M059J (cell line): ENCODE measurements around the gene S100G. TPM values are rescaled to one million over a fixed set of nuclear protein-coding genes. Genes with fewer than 3 reads are reported as not detected.
A peak's percentile ranks its signal among the peaks of the same experiment; 100 is the strongest.

ENCODE experiments used
- DNase-seq: peaks from one replicate; pipeline ENCODE4 v3.0.0-alpha.2; 2012; ENCODE audit warnings: low read depth
- total RNA-seq: library from RNA; depleted of rRNA; stranded (reverse); fragments of >200 nt; shearing (Covaris generic); gene quantifications from 2 replicates; pipeline ENCODE4 v1.2.3, GENCODE V29; 2014

The S100G gene
- total RNA-seq, 1 experiment from 2014 or later, result not detected

DNA sequence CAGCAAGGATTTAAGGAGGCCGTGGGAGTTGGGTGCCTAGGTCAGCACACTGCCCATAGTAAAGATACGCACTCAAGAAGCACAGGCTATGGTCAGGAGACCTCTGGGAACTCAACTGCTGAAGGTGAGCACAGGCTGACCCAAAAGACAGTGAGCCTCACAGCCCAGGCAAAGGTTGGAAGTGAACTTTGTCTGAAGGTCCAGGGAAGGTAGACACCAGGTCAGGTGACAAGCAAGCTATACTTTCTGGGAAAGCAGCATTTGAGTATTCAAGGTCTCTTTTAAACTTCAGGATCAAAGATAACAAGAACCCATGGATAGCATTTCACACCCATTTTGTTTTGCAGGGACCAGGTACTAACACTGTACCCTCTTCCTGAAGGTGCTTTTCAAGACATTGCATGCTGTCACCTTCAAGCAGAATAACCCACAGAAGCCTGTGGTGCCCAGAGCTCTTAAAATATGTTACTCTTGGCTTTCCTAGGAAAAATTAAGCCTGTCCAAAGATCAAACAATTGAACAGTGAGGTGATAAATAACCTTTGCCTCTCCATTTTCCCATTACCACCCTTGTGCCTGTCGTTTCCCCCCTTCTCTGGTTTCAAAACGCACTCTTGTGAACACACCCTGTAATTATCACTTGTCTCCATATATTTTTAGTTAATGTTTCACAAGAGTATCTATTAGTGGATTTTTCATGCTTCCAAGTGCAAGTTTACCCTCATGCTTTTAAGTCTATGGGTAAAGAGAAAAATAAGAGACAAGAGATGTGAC lies 3.4 kb upstream of the S100G start:
- DNase-seq, result no peak

DNA sequence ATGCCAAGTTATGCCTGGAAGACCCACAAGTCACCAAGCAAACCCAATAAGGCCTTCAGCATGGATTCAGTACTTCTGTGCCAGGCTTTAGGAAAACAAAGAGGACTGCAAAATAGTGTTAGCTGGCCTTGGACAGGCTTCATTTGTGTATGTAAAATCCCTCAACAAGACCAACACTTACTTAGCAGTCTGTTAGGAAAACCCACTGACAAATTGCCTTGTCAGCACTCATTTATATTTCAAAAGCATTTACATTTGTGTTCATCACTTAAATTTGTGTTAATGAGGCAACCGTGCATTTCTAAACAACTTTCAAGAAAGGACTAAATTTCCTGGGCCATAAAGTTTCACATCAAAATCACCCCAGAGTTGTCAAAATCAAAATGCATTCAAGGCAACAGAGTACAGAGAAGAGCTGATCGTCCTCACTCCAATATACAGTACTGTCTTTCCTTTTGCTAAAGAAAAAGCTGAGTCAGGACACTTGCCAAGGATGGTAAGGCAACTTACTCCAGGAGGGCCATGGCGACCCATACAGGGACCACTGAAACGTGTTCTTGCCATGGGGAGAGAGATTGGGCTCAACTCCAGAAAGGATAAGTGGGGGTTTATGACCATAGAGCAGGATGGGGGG lies 1.6 kb downstream of the S100G start:
- DNase-seq, result no peak

DNA sequence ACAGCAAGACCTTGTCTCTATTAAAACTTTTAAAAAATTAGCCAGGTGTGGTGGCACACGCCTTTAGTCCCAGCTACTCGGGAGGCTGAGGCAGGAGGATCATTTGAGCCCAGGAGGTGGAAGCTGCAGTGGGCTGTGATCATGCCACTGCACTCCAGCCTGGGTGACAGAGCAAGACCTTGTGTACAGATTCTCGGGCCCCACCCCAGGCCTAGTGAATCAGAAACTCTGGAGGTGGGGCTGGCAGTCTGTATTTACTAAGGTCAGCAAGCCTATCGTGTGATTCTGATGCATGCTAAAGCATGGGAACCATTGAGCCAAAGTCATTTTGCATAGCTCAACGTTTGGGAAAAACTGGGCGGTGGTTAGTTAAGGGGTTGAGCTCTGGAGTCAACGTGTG lies 3.5 kb downstream of the S100G start:
- no peak for DNase-seq

DNA sequence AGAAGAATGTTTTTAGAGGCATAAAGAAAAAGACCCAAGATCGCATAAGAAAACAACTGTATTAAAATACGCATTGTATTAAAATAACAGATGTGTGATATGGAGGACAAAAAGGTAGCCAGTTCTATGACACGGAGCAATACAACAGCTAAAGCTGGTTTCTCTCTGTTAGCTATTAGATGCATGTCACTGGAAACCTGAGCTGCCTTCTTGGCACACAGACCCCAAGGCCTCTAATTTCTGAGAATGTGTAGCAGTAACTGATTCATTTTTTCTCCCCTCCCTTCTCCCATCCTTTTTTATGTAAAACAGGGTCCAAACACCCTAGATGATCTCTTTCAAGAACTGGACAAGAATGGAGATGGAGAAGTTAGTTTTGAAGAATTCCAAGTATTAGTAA lies 4.1 kb downstream of the S100G start:
- DNase-seq, result no peak

DNA sequence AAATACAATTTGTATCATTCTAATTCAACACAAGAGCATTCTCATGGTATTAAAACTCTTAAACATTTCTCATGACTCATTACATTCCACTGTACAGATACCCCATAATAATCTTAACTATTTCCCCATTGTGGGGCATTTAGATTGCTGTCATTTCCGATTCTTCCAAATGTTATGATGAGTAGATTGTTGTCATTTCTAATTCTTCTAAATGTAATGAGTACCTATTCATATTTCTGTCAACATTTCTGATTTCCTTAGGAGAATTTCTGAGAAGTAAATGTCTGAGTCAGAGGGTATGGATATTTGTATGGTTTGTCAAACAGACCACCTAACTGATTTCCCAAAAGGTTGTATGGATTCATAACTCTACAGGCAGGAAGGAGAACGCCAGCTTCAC lies 8.3 kb downstream of the S100G start:
- peak; percentile 44 for DNase-seq

DNA sequence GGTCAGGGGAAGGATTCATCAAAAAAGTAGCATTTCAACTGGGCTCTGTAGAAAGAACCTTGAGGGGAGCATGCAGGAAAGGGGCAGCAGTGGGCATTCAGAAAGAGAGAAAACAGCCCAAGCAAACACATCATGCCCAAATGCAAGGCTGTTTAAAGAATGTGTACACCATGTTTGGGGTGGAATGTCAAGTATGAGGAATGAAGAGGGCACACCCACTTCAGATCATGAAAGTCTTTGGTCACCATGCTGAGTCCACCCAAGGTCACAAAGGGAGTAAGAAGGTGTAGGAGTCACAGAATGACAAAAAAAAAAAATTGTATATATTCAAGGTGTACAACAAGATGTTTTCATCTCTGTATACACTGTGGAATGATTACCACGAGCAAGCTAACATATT lies 9.4 kb downstream of the S100G start:
- peak; percentile 15 for DNase-seq

DNA sequence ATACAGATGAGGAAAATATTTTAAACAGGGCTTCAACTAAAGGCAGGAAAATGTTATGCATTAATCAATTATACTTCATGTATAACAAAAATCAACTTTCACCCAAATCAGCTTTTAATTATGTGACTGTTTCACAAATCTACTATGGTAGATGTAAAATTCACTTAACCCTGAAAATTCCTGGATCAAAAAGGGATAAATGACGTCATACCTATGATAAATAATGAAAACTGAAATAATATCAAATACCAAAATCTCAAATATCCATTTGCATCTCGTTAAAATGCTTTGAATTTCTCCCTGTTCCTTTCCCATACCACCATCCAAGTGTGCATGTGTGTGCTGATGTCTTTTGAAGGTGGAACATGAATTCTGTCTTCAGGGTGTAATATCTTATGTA lies 11.5 kb downstream of the S100G start:
- no peak for DNase-seq

DNA sequence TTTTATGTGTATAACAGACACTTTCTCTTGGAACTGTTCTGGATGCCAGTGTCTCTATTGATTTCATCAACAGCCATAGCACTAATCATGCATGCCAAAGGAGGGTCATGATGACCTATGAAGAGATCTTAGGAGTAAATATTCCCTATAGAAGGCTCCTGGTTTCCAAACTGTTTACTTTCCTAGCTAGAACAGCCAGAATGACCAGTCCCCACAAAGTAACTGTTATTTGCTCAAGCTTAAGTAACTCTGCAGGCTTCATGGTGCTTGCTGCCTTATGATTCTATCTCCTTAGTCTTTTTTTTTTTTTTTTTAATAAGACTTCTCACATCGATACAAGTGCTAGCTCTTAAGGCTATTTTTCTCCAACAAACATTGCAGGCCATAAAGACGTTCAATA lies 12.4 kb downstream of the S100G start:
- DNase-seq, result no peak

DNA sequence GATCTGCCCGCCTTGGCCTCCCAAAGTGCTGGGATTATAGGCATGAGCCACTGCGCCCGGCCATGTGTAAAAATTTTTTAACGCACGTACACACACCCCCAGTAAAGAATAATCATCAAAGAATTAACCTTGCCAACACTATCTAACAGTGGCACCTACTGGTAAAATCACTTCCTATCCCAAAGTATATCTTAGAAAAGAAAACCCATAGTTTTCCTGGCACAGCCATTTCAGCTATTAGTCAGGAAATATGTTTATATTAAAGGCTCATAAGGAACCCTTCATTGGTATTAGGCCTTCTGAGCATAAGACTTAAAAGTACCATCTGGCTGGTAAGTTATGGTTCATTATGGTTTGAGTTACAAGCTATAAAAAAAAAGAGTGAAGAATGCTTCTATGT lies 14.1 kb downstream of the S100G start:
- DNase-seq, result no peak

DNA sequence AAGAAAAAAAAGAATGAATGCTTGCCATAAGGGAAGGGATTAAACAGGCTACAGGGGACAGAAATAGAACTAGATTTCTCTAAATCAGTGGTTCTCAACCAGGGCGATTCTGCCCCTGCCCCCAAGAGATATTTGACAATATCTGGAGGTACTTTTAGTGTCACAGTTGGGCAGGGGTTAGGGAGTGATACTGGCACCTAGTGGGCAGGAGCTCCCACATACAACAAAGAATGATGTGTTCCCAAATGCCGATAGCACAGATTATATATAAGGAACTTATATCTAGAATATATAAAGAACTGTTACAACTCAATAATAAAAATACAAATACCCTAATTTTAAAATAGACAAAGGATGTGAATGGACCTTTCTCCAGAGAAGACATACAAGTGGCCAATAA lies 14.7 kb downstream of the S100G start:
- DNase-seq, result no peak

DNA sequence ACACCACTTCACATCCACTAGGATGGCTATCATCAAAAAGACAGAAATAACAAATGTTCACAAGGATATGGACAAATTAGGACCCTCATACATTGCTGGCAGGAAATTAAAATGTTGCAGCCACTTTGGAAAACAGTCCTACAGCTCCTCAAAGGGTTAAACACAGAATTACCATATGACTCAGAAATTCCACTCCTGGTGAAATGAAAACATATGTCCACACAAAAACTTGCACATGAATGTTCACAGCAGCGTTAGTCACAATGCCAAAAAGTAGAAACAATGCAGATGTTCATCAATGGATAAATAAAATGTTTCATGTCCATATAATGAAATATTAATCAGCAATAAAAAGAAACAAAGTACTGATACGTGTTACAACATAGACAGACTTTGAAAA lies 15.1 kb downstream of the S100G start:
- peak; percentile 43 for DNase-seq

DNA sequence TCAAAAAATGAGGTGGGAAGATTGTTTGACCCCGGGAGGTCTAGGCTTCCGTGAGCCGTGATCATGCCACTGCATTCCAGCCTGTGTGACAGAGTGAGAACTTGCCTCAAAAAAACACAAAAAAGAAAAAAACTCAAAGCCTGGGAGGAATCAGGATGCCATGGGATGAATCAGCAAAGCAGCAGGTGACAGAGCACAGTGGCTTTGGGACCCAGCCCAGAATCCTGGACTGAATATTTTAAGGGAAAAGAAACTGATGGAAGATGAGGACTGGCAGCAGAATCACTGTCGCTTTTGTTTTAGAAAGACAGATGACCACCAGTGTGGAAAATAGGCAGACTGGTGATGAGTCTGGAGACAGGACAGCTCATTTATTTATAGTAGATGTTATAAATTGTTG lies 16.6 kb downstream of the S100G start:
- peak; percentile 86 for DNase-seq

DNA sequence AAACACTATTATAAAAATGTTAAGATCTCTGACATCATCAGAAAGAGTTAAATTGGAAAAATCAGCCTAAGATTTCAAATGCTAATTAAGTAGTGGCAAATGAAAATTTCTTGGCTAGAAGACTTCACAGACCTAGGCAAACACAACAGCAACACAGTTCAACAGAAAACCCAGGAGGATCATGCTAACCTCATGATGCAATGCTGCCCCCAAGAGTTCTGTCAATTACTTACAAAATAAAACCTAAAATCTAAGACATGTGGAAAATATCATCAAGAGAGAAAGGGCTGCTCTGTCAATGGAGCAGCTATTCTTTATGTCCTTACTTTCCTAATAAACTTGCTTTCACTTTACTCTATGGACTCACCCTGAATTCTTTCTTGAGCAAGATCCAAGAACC lies 21.0 kb downstream of the S100G start:
- DNase-seq, result peak; percentile 58

DNA sequence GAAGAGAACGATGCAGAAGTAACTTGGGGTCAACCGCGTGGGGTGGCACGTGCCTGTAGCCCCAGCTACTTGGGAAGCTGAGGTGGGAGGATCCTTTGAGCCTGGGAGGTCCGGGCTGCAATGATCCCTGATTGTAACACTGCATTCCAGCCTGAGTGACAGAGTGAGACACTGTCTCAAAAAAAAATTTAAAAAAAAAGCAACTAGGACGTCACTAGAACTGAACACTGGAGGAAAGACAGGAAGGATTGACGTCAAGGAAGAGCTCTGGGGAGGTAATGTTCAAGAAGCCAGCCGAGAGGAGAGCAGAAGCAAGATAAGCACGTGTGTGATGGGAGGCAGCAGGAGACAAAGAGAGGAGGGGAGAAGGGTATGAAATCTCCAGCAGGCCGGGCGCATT lies 28.7 kb downstream of the S100G start:
- no peak for DNase-seq

DNA sequence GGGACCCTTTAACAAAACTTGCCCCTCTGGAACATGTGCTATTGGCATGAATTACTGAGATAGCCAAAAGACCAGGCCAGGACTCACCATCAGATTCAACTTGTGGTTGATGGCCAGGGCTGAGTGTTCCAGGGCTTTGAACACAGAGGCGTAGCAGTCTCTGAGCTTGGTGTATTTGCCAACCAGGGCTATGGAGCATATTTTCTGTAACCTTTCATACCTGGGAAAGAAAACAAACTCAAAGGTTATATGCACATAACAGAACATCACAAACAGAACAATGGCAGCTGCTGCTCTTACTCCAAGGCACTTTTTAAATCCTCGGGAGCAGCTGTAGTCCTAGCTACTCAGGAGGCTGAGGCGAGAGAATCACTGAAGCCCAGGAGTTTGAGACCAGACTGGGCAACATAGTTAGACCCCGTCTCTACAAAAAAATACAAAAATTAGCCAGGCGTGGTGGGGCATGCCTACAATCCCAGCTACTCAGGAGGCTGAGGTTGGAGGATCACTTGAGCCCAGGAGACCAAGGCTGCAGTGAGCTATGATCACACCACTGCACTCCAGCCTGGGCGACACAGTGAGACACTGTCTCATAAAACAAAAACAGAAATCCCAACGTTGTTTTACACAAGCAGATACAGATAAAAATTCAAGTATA lies 33.2 kb downstream of the S100G start:
- no peak for DNase-seq

DNA sequence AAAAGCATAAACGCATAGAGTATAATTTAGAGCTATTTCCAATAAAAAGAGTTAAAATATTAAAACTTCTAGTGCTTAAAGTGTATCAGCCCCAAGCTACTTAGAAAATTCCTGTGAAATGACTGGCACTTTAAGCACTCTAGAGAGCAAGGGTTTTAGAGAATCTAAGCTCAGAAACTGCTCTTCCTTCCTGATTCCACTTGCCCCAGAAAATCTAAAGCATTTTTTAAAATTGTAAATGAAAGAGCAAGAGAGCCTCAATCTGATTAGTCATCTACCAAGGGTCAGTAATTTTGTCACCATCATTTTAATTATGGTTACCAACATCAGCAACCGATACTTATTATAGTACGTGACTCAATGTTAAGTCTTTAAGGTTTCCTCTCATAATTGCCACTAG lies 37.6 kb downstream of the S100G start:
- peak; percentile 74 for DNase-seq

DNA sequence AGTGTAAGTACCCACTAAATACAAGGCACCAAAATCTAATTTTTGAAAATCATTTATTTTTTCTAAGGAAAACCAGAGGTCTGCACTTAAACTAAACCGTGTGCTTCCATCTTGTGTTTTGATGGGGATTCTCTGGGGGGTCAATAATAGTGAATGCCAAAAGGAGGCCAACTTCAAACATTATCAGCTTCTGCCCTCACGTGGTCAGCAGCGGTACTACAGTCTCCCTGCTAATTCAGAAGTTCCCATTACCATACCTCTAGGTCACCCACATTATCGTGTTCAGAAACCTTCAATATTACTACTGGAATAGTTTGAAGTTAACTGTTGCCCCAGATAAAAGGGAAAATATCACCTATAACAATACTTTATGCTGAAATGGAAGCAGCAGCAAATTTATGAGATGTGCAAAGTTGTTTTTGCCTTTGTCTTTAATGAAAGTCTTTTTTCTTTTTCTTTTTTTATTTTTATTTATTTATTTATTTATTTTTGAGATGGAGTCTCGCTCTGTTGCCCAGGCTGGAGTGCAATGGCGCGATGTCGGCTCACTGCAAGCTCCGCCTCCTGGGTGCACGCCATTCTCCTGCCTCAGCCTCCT lies 45.2 kb downstream of the S100G start:
- peak; percentile 47 for DNase-seq

DNA sequence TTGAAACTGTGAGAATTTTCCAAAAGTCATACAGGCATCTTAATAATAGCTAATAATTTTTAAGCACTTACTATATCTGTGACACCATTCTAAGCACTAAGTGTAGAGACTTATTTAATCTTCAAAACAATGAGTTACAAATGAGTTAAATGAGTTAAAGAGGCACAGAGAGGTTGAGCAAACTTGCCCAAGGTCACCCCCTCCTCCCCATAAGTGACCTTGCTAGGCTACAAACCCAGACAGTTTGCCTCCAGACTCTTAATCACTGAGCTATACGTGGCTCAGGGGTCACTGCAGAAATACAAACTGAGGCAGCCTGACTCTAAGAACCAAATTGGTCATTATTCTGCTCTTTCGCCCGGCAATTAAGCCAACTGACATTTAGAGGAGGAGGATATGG lies 47.0 kb downstream of the S100G start:
- no peak for DNase-seq

DNA sequence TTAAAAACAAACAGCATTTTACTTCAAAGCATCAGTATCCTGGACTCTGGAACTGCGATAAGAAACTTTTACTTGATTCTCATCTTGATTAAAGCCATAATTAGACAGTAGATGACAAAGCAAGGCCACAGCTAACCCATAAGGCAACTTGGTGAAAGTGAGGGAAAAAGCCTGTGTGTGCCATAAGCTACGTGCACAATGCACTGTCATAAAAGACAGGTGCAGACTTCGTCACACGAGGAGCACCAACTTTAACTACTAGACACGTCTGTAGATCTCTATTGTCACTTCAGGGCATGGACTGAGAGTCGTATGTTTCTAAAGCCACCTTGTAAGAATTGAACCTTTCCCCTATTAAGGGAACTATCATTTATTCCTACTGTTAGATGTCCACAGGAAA lies 49.4 kb downstream of the S100G start:
- no peak for DNase-seq

DNA sequence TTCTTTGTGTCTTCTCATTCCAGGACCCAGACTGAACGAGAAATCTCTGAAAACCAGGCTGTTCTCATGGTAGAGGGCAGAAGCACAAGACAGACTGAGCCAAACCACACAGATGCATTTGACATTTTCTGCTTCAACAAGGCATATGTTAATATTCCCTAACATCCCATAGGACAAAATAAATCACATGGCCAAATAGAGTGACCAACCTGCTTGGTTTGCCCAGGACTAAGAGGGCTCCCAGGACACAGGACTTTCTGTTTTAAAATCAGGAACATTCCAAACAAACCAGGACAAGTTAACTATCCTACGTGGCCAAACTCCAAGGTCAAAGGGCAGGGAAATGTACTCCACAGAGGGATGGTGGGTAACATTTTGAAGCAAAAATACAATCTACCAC lies 50.8 kb downstream of the S100G start:
- no peak for DNase-seq

DNA sequence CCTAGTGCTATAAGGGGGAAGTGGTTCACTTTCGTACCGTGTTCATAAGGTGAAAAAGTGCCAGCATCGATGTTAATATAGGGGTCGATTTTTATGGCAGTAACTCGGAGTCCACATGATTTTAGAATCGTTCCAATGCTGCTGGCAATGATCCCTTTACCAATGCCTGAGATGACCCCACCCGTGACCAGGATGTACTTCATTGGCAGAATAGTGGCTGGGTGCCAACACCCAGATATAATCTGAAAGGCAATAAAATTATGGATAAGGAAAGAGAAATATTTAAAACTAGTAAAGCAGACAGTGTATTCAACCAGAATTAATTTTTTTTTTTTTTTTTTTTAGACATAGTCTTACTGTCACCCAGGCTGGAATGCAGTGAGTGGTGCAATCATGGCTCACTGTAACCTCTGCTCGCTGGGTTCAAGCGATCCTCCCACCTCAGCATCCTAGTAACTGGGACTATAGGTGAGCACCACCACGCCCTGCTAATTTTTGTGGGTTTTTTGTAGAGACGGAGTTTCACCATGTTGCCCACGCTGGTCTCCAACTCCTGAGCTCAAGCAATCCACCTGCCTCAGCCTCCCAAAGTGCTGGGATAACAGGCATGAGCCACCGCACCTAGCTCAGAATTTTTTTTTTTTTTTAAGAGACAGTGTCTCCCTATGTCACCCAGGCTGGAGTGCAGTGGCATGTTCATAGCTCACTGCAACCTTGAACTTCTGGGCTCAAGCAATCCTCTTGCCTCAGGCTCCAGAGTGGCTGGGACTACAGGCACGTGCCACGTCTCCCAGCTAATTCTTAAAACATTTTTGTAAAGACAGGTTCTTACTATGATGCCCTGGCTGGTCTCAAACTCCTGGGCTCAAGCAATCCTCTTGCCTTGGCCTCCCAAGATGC lies 53.0 kb downstream of the S100G start:
- DNase-seq, result no peak
